Smooth muscle cell (in vitro differentiated cells): ENCODE data around the gene NUBP2. TPM values are rescaled to one million over a fixed set of nuclear protein-coding genes. Genes with fewer than 3 reads are reported as not detected.
"Not testable (repeated sequence)": the region's sequence is repeated elsewhere in the genome, so short reads cannot be mapped to it uniquely, and the experiment has no call there.

Experiments
- DNase-seq: peaks from one replicate; lab custom pipeline; 2025; ENCODE audit not compliant: unreplicated experiment; lab: John Stamatoyannopoulos, UW
- H2AFZ ChIP-seq: fragments of 200-600 bp; sonication (generic); 2 replicates; pipeline ENCODE4 v1.6.0; 2016; ENCODE audit warnings: antibody characterized with exemption, low read depth, mild to moderate bottlenecking
- H3F3A ChIP-seq: fragments of 200-600 bp; sonication (generic); 2 replicates; pipeline ENCODE4 v1.6.0; 2017; ENCODE audit warnings: antibody characterized with exemption, low read depth
- H3K27ac ChIP-seq: fragments of 200-600 bp; sonication (generic); 2 replicates; pipeline ENCODE4 v1.5.1; 2016; ENCODE audit warnings: low read depth, mild to moderate bottlenecking
- H3K27me3 ChIP-seq: fragments of 200-600 bp; sonication (generic); 2 replicates; pipeline ENCODE4 v1.6.1; 2016; ENCODE audit warnings: low read depth, mild to moderate bottlenecking
- H3K36me3 ChIP-seq: fragments of 200-600 bp; sonication (generic); 2 replicates; pipeline ENCODE4 v1.5.1; 2016; ENCODE audit warnings: low read depth
- H3K4me1 ChIP-seq: fragments of 200-600 bp; sonication (generic); 2 replicates; pipeline ENCODE4 v1.5.1; 2016; ENCODE audit warnings: low read depth
- H3K4me2 ChIP-seq: fragments of 200-600 bp; sonication (generic); 2 replicates; pipeline ENCODE4 v1.6.0; 2016; ENCODE audit warnings: mild to moderate bottlenecking
- H3K4me3 ChIP-seq: fragments of 200-600 bp; sonication (generic); 2 replicates; pipeline ENCODE4 v1.5.1; 2016; ENCODE audit warnings: mild to moderate bottlenecking
- H3K79me2 ChIP-seq: fragments of 200-600 bp; sonication (generic); 2 replicates; pipeline ENCODE4 v1.6.0; 2016; ENCODE audit warnings: low read depth, mild to moderate bottlenecking
- H3K9ac ChIP-seq: fragments of 200-600 bp; sonication (generic); 2 replicates; pipeline ENCODE4 v1.6.0; 2016; ENCODE audit warnings: low read depth
- H3K9me3 ChIP-seq: fragments of 200-600 bp; sonication (generic); replicated peaks from 2 replicates; pipeline ENCODE4 v1.5.1; 2016; ENCODE audit warnings: low read depth
- H4K20me1 ChIP-seq: fragments of 200-600 bp; sonication (generic); 2 replicates; pipeline ENCODE4 v1.6.0; 2016; ENCODE audit warnings: low read depth
- CTCF ChIP-seq: fragments of 200-600 bp; sonication (generic); IDR thresholded peaks from 2 replicates; pipeline ENCODE4 v1.5.1; 2017; ENCODE audit warnings: borderline replicate concordance, mild to moderate bottlenecking, antibody characterized with exemption; ENCODE audit not compliant: insufficient read depth, poor library complexity, severe bottlenecking
- WGBS: methylation state at CpG from one replicate; pipeline ENCODE4 v1.1.7; 2016; ENCODE audit warnings: low lambda C conversion rate; 5-methylcytosine and 5-hydroxymethylcytosine counted together
- polyA plus RNA-seq: library from polyadenylated mRNA; unstranded; fragments of >200 nt; fragmentation: Nextera tagmentation; extraction: Ambion mirVana; gene quantifications from 2 replicates; pipeline ENCODE4 v1.2.1, GENCODE V29; 2016
- total RNA-seq: library from RNA; depleted of rRNA; stranded (reverse); fragments of >200 nt; gene quantifications from 2 replicates; pipeline ENCODE4 v1.2.3, GENCODE V29; 2014

Gene NUBP2
- total and polyA plus RNA-seq, 2 experiments from 2014 or later = 48.0 to 80.8 TPM

- no peak for TF ChIP-seq CTCF
- WGBS = 95% methylated on average over 30 of the region's 32 CpGs
These were observed 12.3 kb downstream of the NUBP2 start for GRCh38 chr16:1794908-1795666.

GRCh38 chr16:1799263-1799662, 16.5 kb downstream of the NUBP2 start:
- not testable (repeated sequence) for H4K20me1 ChIP-seq, H3K27ac ChIP-seq, H3K4me3 ChIP-seq, H3K9me3 ChIP-seq, H3K27me3 ChIP-seq, H3F3A ChIP-seq, H3K36me3 ChIP-seq, H3K79me2 ChIP-seq, H2AFZ ChIP-seq, DNase-seq, H3K4me2 ChIP-seq, H3K9ac ChIP-seq, H3K4me1 ChIP-seq
- 75% methylated on average over 5 of the region's 5 CpGs for WGBS

More at GRCh38 chr16:1794908-1795666, 12.3 kb downstream of the NUBP2 start:
- no peak for DNase-seq
- Histone ChIP-seq H3K9me3 (no peaks in the 10 kb centered on the region), H4K20me1 (no peaks in the 10 kb centered on the region), H3K27me3 (no peaks in the 10 kb centered on the region), H3K36me3 (no peaks in the 10 kb centered on the region), H2AFZ (no peak overlapping the region), H3F3A (no peaks in the 10 kb centered on the region), H3K4me2 (no peak overlapping the region), H3K79me2 (no peaks in the 10 kb centered on the region), H3K4me1 (no peaks in the 10 kb centered on the region), H3K4me3 (no peak overlapping the region), H3K9ac (no peak overlapping the region), H3K27ac (no peak overlapping the region)

GRCh38 chr16:1800701-1801100, 17.9 kb downstream of the NUBP2 start:
- no peaks in the 10 kb centered on the region for H3K9me3 ChIP-seq
- no peak overlapping the region for H3K4me3 ChIP-seq
- no peaks in the 10 kb centered on the region for H3K79me2 ChIP-seq
- no peaks in the 10 kb centered on the region for H3K27me3 ChIP-seq
- no peak overlapping the region for H3K9ac ChIP-seq
- WGBS = 90% methylated on average over 10 of the region's 10 CpGs
- no peak for DNase-seq
- no peaks in the 10 kb centered on the region for H4K20me1 ChIP-seq
- no peaks in the 10 kb centered on the region for H3K4me1 ChIP-seq
- H3K36me3 ChIP-seq = no peaks in the 10 kb centered on the region
- no peak overlapping the region for H3K27ac ChIP-seq
- no peak overlapping the region for H3K4me2 ChIP-seq
- H3F3A ChIP-seq = no peaks in the 10 kb centered on the region
- TF ChIP-seq CTCF = no peak
- no peak overlapping the region for H2AFZ ChIP-seq

GRCh38 chr16:1807626-1808025, 24.9 kb downstream of the NUBP2 start:
- DNase-seq = no peak
- H3K36me3 ChIP-seq = no peaks in the 10 kb centered on the region
- H3K27ac ChIP-seq = no peak overlapping the region
- H3K4me1 ChIP-seq = peaks cover 2% of the 10 kb centered on the region
- 89% methylated on average over 10 of the region's 10 CpGs for WGBS
- H3K4me2 ChIP-seq = no peak overlapping the region
- H4K20me1 ChIP-seq = no peaks in the 10 kb centered on the region
- no peak overlapping the region for H3K9ac ChIP-seq
- no peak overlapping the region for H2AFZ ChIP-seq
- no peaks in the 10 kb centered on the region for H3K9me3 ChIP-seq
- no peak overlapping the region for H3K4me3 ChIP-seq
- H3K27me3 ChIP-seq = no peaks in the 10 kb centered on the region
- no peaks in the 10 kb centered on the region for H3F3A ChIP-seq
- H3K79me2 ChIP-seq = no peaks in the 10 kb centered on the region
- no peak for TF ChIP-seq CTCF
